HEK293T (cell line): Measurements from ENCODE around the gene SLC38A10.

ENCODE experiments used
- CTCF ChIA-PET: fragments of 350-600 bp; formaldehyde crosslinking; extraction: SDS; loops from one replicate; lab custom pipeline; 2021; ENCODE audit warnings: antibody characterized with exemption, inconsistent platforms; lab: Yijun Ruan, JAX
- POLR2A ChIA-PET: fragments of 350-600 bp; formaldehyde crosslinking; extraction: SDS; loops from one replicate; lab custom pipeline; 2020; ENCODE audit warnings: antibody characterized with exemption, inconsistent platforms; lab: Yijun Ruan, JAX
- DNase-seq: peaks from one replicate; pipeline ENCODE4 v3.0.0; 2012; ENCODE audit warnings: mixed read lengths; ENCODE audit errors: extremely low spot score
- ARNT ChIP-seq: fragments of 450-650 bp; IDR thresholded peaks from 2 replicates; pipeline ENCODE4 v1.6.1; 2017; ENCODE audit warnings: mild to moderate bottlenecking
- BHLHE40 ChIP-seq: fragments of 450-650 bp; IDR thresholded peaks from 2 replicates; pipeline ENCODE4 v1.6.1; 2016; ENCODE audit warnings: mild to moderate bottlenecking, moderate library complexity, borderline replicate concordance
- CTBP1 ChIP-seq: fragments of 450-650 bp; IDR thresholded peaks from 2 replicates; pipeline ENCODE4 v1.6.1; 2016; ENCODE audit warnings: borderline replicate concordance
- ELF4 ChIP-seq: fragments of 450-650 bp; IDR thresholded peaks from 2 replicates; pipeline ENCODE4 v1.6.1; 2017; ENCODE audit warnings: antibody characterized with exemption
- FOXA1 ChIP-seq: fragments of 450-650 bp; IDR thresholded peaks from 2 replicates; pipeline ENCODE4 v1.6.1; 2016; ENCODE audit warnings: mild to moderate bottlenecking
- FOXK2 ChIP-seq: fragments of 450-650 bp; IDR thresholded peaks from 2 replicates; pipeline ENCODE4 v1.6.1; 2016; ENCODE audit warnings: mild to moderate bottlenecking
- FOXM1 ChIP-seq: fragments of 450-650 bp; IDR thresholded peaks from 2 replicates; pipeline ENCODE4 v1.6.1; 2017; ENCODE audit warnings: mild to moderate bottlenecking, borderline replicate concordance
- HDGF ChIP-seq: fragments of 450-650 bp; IDR thresholded peaks from 2 replicates; pipeline ENCODE4 v1.6.1; 2017; ENCODE audit warnings: antibody characterized with exemption, borderline replicate concordance
- L3MBTL2 ChIP-seq: fragments of 450-650 bp; conservative IDR thresholded peaks from 2 replicates; pipeline ENCODE4 v1.6.1; 2016; ENCODE audit warnings: mild to moderate bottlenecking
- LEF1 ChIP-seq: fragments of 450-650 bp; IDR thresholded peaks from 2 replicates; pipeline ENCODE4 v1.6.1; 2017; ENCODE audit warnings: mild to moderate bottlenecking, borderline replicate concordance
- NFRKB ChIP-seq: fragments of 450-650 bp; IDR thresholded peaks from 2 replicates; pipeline ENCODE4 v1.6.1; 2016; ENCODE audit warnings: mild to moderate bottlenecking, moderate library complexity
- SP1 ChIP-seq: fragments of 450-650 bp; IDR thresholded peaks from 2 replicates; pipeline ENCODE4 v1.6.1; 2017
- SUZ12 ChIP-seq: fragments of 450-650 bp; IDR thresholded peaks from 2 replicates; pipeline ENCODE4 v1.6.1; 2016; ENCODE audit warnings: mild to moderate bottlenecking
- TARDBP ChIP-seq: fragments of 450-650 bp; IDR thresholded peaks from 2 replicates; pipeline ENCODE4 v1.6.1; 2016
- ZNF384 ChIP-seq: fragments of 450-650 bp; IDR thresholded peaks from 2 replicates; pipeline ENCODE4 v1.6.1; 2016
- TF ChIP-seq, protein P1 (sequence below): fragments of 450-650 bp; IDR thresholded peaks from 2 replicates; pipeline ENCODE4 v1.6.1; 2016

Gene SLC38A10

DNA sequence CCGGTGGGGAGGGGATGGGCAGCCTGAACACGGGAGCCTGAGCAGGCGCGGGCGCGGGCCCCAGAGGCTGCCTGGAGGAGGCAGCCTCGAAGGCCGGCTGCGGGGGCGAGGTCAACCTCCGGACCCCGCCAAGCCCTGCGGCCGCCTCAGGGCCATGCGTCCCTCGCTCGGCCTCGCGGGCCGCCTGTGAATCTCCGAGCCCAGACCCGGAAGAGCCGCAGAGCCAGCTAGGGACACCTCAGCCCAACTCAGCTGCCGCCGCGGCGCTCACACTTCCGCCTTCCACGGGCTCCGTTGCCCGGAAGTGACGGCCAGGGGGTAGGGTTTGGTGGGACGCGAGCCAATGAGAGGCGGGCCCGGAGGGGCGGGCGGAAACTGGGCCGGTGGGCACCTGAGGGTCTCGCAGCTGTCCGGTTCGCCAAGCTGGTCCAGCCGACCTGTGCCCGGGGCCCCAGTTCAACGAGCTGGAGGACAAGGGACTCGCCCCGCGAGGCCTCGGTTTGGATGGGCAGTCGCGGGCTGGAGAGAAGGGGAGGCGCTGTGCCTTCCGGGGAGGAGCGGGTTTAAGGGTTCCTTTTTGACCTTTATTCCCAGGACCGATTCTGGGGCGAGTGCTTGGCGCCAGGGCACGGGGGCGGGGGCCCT, at the start of gene SLC38A10:
Gene SLC38A10, minus strand, starts transcription at position 277 of the 645 bp plus-strand sequence. CDS start 386 bp downstream, outside the sequence.
- peak; percentile 94 for DNase-seq
- POLR2A ChIA-PET = interaction anchor here (0.6 to 1.6 kb wide), 14 partner anchors 11 to 388 kb away, joined by 3 to 7 read pairs (median 3); partner anchors contain the start of genes ARL16, FAAP100, HGS and NDUFAF8
- CTCF ChIA-PET = interaction anchor here (1.0 to 2.0 kb wide), 2 partner anchors 14 to 189 kb away, joined by 3 to 5 read pairs; no protein-coding TSS in a partner anchor
- no peak for TF ChIP-seq FOXK2
- TF ChIP-seq ARNT = no peak
- no peak for TF ChIP-seq SP1
- TF ChIP-seq ELF4 = peak; percentile 96
- no peak for TF ChIP-seq ZNF384
- TF ChIP-seq, protein P1, sequence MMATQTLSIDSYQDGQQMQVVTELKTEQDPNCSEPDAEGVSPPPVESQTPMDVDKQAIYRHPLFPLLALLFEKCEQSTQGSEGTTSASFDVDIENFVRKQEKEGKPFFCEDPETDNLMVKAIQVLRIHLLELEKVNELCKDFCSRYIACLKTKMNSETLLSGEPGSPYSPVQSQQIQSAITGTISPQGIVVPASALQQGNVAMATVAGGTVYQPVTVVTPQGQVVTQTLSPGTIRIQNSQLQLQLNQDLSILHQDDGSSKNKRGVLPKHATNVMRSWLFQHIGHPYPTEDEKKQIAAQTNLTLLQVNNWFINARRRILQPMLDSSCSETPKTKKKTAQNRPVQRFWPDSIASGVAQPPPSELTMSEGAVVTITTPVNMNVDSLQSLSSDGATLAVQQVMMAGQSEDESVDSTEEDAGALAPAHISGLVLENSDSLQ = no peak

DNA sequence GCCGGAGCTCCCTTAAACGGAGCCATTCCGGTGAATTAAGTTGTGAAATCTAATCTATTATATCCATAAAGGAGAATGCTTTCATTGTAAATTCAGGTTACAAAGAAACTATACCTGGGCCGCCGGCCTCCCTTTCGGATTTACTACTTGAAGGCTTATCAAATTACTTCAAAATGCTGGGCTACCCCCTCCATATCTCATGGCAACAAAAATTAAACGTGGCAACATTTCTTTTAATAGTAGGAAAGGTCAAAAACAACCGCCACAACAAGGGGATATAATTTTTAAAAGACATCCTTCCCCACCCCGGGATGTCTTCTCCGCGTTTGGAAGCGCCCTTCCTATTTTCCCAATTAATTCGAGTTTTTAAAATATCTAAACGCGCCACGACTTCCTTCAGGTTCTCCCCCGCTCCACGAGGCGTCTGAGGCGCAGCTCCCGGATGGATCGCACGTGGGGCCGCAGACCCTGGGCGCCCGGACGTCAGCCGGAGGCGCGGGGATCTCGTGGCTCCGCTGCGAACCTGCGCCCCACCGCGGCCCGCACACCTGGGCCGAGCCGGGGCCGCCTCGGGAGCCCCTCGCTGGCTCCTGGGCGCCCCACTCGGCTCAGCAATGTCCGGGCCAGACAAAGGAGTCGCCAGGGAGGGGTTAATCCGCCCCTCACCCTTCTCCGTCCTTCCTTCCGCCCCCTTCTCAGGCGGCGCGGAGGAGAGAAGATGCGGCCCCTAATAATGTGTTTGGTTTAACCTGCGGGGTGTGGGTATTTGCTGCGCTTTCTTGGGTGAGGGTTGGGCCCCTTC, 47.4 kb upstream of the SLC38A10 start:
- TF ChIP-seq ARNT = no peak
- TF ChIP-seq L3MBTL2 = peak; percentile 2; the same call in 1 of the 2 replicates
- ChIA-PET POLR2A (interaction anchor here (1.1 kb wide), 1 partner anchor 52 kb away, joined by 3 read pairs; the partner anchor contains the start of gene BAHCC1), CTCF (no interaction called here)
- no peak for DNase-seq

DNA sequence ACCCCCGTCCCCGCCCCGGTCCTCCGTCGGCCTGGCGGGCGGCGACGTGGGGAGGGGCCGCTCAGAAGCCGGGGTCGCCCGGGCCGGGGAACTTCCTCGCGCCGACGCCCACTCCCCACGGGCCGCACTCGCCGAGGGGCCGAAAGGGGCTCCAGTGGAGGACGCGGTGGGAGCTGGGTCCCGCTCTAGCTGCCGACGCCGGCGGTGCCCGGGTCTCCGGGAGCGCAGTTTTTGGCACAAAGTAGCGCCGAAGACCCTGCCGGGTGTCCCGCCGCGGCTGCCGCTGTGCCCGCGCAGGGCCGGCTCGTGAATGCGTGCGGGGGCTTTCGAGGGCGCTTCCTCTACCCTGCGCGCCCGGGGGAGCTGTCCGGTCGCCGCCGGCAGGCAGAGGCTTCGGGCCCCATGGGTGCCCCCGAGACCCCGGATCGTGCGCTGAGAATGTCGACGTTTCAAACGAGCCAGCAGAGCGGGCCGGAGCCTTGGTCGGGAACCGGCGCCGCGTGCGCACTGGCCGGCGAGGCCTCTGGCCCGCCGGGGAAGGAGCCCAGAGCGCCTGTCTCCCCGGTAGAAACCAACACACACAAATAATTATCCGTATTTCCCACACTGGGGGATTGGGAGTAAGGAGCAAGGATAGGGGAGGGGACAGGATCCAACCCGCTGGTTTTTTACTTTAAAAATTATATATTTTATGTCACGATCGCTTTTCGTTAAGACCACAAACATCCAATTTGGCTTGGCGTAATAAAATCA, 46.6 kb upstream of the SLC38A10 start:
- POLR2A ChIA-PET = interaction anchor here (1.1 to 1.9 kb wide), 2 partner anchors 47 to 53 kb away, joined by 3 to 5 read pairs; partner anchors contain the start of genes BAHCC1 and SLC38A10
- CTCF ChIA-PET = no interaction called here
- no peak for DNase-seq
- TF ChIP-seq CTBP1 (no peak), HDGF (no peak), L3MBTL2 (peak; percentile 70), NFRKB (no peak), FOXA1 (no peak), ZNF384 (no peak)
- TF ChIP-seq, protein P1 = no peak

GRCh38 chr17:81340607-81341515, 45.8 kb upstream of the SLC38A10 start:
- DNase-seq = no peak
- TF ChIP-seq, protein P1 = no peak
- no peak for TF ChIP-seq TARDBP
- no peak for TF ChIP-seq L3MBTL2
- TF ChIP-seq LEF1 = no peak
- no peak for TF ChIP-seq SP1
- TF ChIP-seq HDGF = no peak
- no peak for TF ChIP-seq FOXM1
- TF ChIP-seq BHLHE40 = no peak
- TF ChIP-seq ELF4 = no peak
- TF ChIP-seq FOXK2 = no peak
- TF ChIP-seq SUZ12 = no peak
- TF ChIP-seq CTBP1 = no peak
- TF ChIP-seq FOXA1 = no peak
- no peak for TF ChIP-seq ZNF384
- TF ChIP-seq NFRKB = no peak
- no peak for TF ChIP-seq ARNT
- ChIA-PET POLR2A (interaction anchor here (1.9 kb wide), 1 partner anchor 46 kb away, joined by 5 read pairs; the partner anchor contains the start of gene SLC38A10), CTCF (no interaction called here)

DNA sequence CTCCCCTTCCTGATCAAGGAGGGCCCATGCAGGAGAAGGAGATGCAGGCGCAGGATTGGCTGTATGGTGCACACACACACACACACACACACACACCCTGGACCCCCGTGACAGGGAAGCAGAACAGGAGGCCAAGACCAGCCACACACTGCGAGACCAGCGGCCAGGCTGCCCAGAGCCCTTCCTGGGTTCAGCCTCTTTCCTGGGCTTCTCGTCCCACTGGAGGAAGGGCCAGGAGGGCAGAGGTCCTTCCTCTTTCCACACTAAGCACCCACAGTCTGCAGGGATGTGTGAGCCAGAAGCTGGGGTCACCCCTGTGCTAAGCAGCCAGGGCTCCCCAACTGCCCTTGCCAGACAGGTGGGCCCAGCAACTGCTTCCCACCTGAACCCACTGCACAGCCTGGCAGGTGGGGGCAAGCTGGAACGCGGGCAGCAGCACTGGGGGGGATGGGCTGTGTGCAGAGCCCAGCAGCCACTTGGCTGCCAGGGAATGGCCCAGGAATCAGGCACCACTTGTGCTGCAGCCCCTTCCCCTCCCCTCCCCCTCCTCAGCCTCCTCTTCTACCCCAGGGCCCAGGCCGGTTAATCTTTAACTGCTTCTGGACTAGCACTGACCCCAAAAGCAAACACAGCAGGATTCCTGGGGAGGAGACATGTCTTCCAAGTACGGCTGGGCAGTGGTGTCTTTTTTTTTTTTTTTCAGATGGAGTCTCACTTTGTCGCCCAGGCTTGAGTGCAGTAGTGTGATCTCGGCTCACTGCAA, 44.6 kb upstream of the SLC38A10 start:
- DNase-seq = no peak
- ChIA-PET CTCF (no interaction called here), POLR2A (interaction anchor here (1.1 to 1.9 kb wide), 2 partner anchors 18 to 45 kb away, joined by 3 to 5 read pairs; partner anchors contain the start of gene SLC38A10)
- TF ChIP-seq ELF4 (no peak), LEF1 (no peak), BHLHE40 (no peak), CTBP1 (no peak), ZNF384 (no peak; the same call in 1 of the 2 replicates), L3MBTL2 (no peak), SUZ12 (no peak)
